Liver (tissue), 3 donors: Measurements from ENCODE around the gene FRG2B.

Experiments used
- CTCF ChIP-seq: fragments of 150-350 bp; IDR thresholded peaks from 2 replicates; pipeline ENCODE4 v1.5.1; 2017; ENCODE audit warnings: improper control_type of control experiment, low read depth, low read length; ENCODE audit not compliant: missing input control
- EGR1 ChIP-seq, 2 donors: IDR thresholded peaks; 2 replicates each; pipeline ENCODE4 v1.6.1; 2016 to 2018; ENCODE audit warnings: antibody characterized with exemption in 2 of 2, low read depth in 2 of 2
- FOXA1 ChIP-seq: IDR thresholded peaks from 2 replicates; pipeline ENCODE4 v1.6.1; 2016; ENCODE audit warnings: antibody characterized with exemption
- FOXA2 ChIP-seq: IDR thresholded peaks from 2 replicates; pipeline ENCODE4 v1.6.1; 2016; ENCODE audit warnings: antibody characterized with exemption
- GABPA ChIP-seq, 2 donors: IDR thresholded peaks in 1 of 2; conservative IDR thresholded peaks in 1 of 2; 2 replicates each; pipeline ENCODE4 v1.6.1; 2016; ENCODE audit warnings: antibody characterized with exemption in 2 of 2, mild to moderate bottlenecking in 1 of 2, moderate library complexity in 1 of 2
- HNF4G ChIP-seq: IDR thresholded peaks from 2 replicates; pipeline ENCODE4 v1.6.1; 2016; ENCODE audit warnings: antibody characterized with exemption
- JUND ChIP-seq, 2 donors: IDR thresholded peaks; 2 replicates each; pipeline ENCODE4 v1.6.1; 2016; ENCODE audit warnings: antibody characterized with exemption in 2 of 2
- MAX ChIP-seq: IDR thresholded peaks from 2 replicates; pipeline ENCODE4 v1.6.1; 2016; ENCODE audit warnings: antibody characterized with exemption
- RAD21 ChIP-seq, 2 donors: IDR thresholded peaks; 2 replicates each; pipeline ENCODE4 v1.6.1; 2016; ENCODE audit warnings: antibody characterized with exemption in 2 of 2, mild to moderate bottlenecking in 2 of 2
- REST ChIP-seq: IDR thresholded peaks from 2 replicates; pipeline ENCODE4 v1.6.1; 2016; ENCODE audit warnings: antibody characterized with exemption, mild to moderate bottlenecking
- RXRA ChIP-seq, 2 donors: IDR thresholded peaks; 2 replicates each; pipeline ENCODE4 v1.6.1; 2017 to 2018; ENCODE audit warnings: antibody characterized with exemption in 2 of 2, mild to moderate bottlenecking in 1 of 2
- SP1 ChIP-seq: IDR thresholded peaks from 2 replicates; pipeline ENCODE4 v1.6.1; 2018; ENCODE audit warnings: antibody characterized with exemption, mild to moderate bottlenecking
- TAF1 ChIP-seq: conservative IDR thresholded peaks from 2 replicates; pipeline ENCODE4 v1.6.1; 2016; ENCODE audit warnings: antibody characterized with exemption, mild to moderate bottlenecking
- ZBTB33 ChIP-seq: IDR thresholded peaks from 2 replicates; pipeline ENCODE4 v1.6.1; 2016; ENCODE audit warnings: antibody characterized with exemption
- donor health status: healthy.
- donor health status: healthy.

DNA sequence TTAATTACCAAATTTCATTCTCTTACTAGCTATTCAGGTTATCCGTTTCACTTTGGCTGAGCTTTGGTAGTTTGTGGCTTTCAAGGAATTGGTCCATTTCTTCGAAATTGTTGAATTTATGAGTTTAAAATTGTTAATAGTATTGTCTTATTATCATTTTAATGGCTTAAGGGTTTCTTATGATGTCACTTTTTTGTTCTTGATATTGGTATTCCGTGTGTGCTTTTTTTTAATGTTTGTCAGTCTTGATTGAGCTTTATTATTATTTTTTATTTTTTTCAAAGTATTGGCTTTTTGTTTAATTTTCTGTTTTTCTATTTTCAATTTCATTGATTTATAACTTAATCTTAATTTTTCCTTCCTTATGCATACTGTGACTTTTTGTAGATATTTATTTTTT lies 25.9 kb downstream of the FRG2B start:
- TF ChIP-seq CTCF, result no peak
- no peak for TF ChIP-seq HNF4G
- no peak for TF ChIP-seq GABPA (IDR thresholded peaks at IDR 0.05 in 1 of 2, conservative IDR thresholded peaks at IDR 0.05 in 1 of 2)
- no peak for TF ChIP-seq REST
- no peak for TF ChIP-seq SP1
- TF ChIP-seq RAD21 (IDR thresholded peaks at IDR 0.05), result no peak
- TF ChIP-seq TAF1, result no peak
- no peak for TF ChIP-seq FOXA1
- no peak for TF ChIP-seq JUND (IDR thresholded peaks at IDR 0.05)
- no peak for TF ChIP-seq MAX
- no peak for TF ChIP-seq ZBTB33
- TF ChIP-seq FOXA2, result no peak
- TF ChIP-seq EGR1 (IDR thresholded peaks at IDR 0.05; ENCODE audit: low read depth in 2 of 2), result no peak
- no peak for TF ChIP-seq RXRA (IDR thresholded peaks at IDR 0.05)
